Suprapubic skin (tissue), 4 donors: ENCODE results near the gene RBMS3.

Source experiments
- CTCF ChIP-seq, 2 donors: fragments of 200-600 bp in 1 of 2; fragments of 450-650 bp in 1 of 2; sonication (generic) in 1 of 2; IDR thresholded peaks; one replicate each; pipeline ENCODE4 v1.5.1; 2016 to 2019; ENCODE audit warnings: antibody characterized with exemption in 2 of 2, mild to moderate bottlenecking in 1 of 2, moderate library complexity in 1 of 2
- POLR2A ChIP-seq, 2 donors: fragments of 450-650 bp; IDR thresholded peaks; one replicate each; pipeline ENCODE4 v1.6.1; 2017; ENCODE audit warnings: antibody characterized with exemption in 2 of 2, mild to moderate bottlenecking in 2 of 2, moderate library complexity in 2 of 2
- POLR2AphosphoS5 ChIP-seq, 3 donors: sonication (generic); formaldehyde crosslinking; IDR thresholded peaks; one replicate each; pipeline ENCODE4 v1.6.1; 2017; ENCODE audit warnings: antibody characterized with exemption in 3 of 3

- TF ChIP-seq CTCF (IDR thresholded peaks at IDR 0.05) (no peak), POLR2A (IDR thresholded peaks at IDR 0.05) (no peak), POLR2AphosphoS5 (IDR thresholded peaks at IDR 0.05) (no peak)
Measured at GRCh38 chr3:29890801-29891200, 609.9 kb downstream of the RBMS3 start.
